Caco-2 (cell line): ENCODE measurements around the gene WDR48. TPM values are rescaled to one million over a fixed set of nuclear protein-coding genes. Genes with fewer than 3 reads are reported as not detected.

Experiments
- BruUV-seq: library from RNA; stranded (reverse); fragments of 400-500 nt; replicated peaks from 2 replicates; lab custom pipeline; 2021; lab: Mats Ljungman, UMichigan
- CTCF ChIA-PET: fragments of 300-600 bp; sonication (Branson Sonifier 250); formaldehyde crosslinking; loops from one replicate; lab custom pipeline; 2022; ENCODE audit warnings: antibody characterized with exemption; lab: Charles Lee
- POLR2A ChIA-PET: fragments of 300-600 bp; sonication (Branson Sonifier 250); formaldehyde crosslinking; loops from one replicate; lab custom pipeline; 2022; ENCODE audit warnings: antibody characterized with exemption; lab: Charles Lee
- DNase-seq, 2 experiments: peaks; one replicate each; pipeline versions ENCODE4 v3.0.0 to v3.0.0-alpha.2; 2020 to 2022
- H3K27me3 ChIP-seq: replicated peaks from 2 replicates; pipeline ENCODE4 v1.6.0; 2011; ENCODE audit warnings: low read length; ENCODE audit not compliant: control insufficient read depth, insufficient read depth
- H3K36me3 ChIP-seq: 2 replicates; pipeline ENCODE4 v1.5.1; 2011; ENCODE audit warnings: low read length; ENCODE audit not compliant: control insufficient read depth, insufficient read depth
- H3K4me1 ChIP-seq: fragments of 250-450 bp; sonication (Bioruptor Pico); 2 replicates; pipeline ENCODE4 v1.5.1; 2020; ENCODE audit warnings: mild to moderate bottlenecking
- H3K4me3 ChIP-seq: 2 replicates; pipeline ENCODE4 v1.5.1; 2011; ENCODE audit warnings: low read depth, mild to moderate bottlenecking, control low read depth, low read length
- H3K9me3 ChIP-seq: fragments of 250-450 bp; sonication (Bioruptor Pico); 2 replicates; pipeline ENCODE4 v1.5.1; 2020; ENCODE audit warnings: mild to moderate bottlenecking, moderate library complexity
- H3K27ac Mint-ChIP-seq: one replicate; pipeline ENCODE4 v1.8.0; 2022; ENCODE audit warnings: mixed read lengths; ENCODE audit not compliant: unreplicated experiment
- H3K27me3 Mint-ChIP-seq: one replicate; pipeline ENCODE4 v1.8.0; 2022; ENCODE audit warnings: mixed read lengths; ENCODE audit not compliant: insufficient read depth, unreplicated experiment
- H3K36me3 Mint-ChIP-seq: one replicate; pipeline ENCODE4 v1.8.0; 2022; ENCODE audit warnings: mild to moderate bottlenecking, mixed read lengths; ENCODE audit not compliant: insufficient read depth, unreplicated experiment
- H3K4me1 Mint-ChIP-seq: one replicate; pipeline ENCODE4 v1.8.0; 2022; ENCODE audit warnings: low read depth, mixed read lengths; ENCODE audit not compliant: unreplicated experiment
- H3K4me3 Mint-ChIP-seq: one replicate; pipeline ENCODE4 v1.8.0; 2022; ENCODE audit warnings: mild to moderate bottlenecking, moderate library complexity, mixed read lengths; ENCODE audit not compliant: unreplicated experiment
- H3K9me3 Mint-ChIP-seq: one replicate; pipeline ENCODE4 v1.8.0; 2022; ENCODE audit warnings: mixed read lengths; ENCODE audit not compliant: unreplicated experiment
- CTCF ChIP-seq, 2 experiments: fragments of 200-600 bp in 1 of 2; IDR thresholded peaks; 1 replicate in 1 of 2; 2 replicates in 1 of 2; pipeline versions ENCODE4 v1.5.1 to v1.8.0; 2011 to 2022; ENCODE audit warnings: antibody characterized with exemption in 1 of 2, control low read depth in 1 of 2, inconsistent platforms in 1 of 2, low read depth in 1 of 2, low read length in 1 of 2, mild to moderate bottlenecking in 1 of 2, moderate library complexity in 1 of 2; ENCODE audit not compliant: insufficient read depth in 1 of 2, severe bottlenecking in 1 of 2, unreplicated experiment in 1 of 2
- intact Hi-C: fragments of 100-400 bp; cut with micrococcal nuclease; formaldehyde crosslinking; loops from one replicate; pipeline ENCODE4 v1.10.0; 2022; ENCODE audit not compliant: unreplicated experiment
- microRNA-seq: library from miRNA; unstranded; fragments of <30 nt; microRNA quantifications from one replicate; pipeline ENCODE4 v1.2.0, GENCODE V29; 2022
- total RNA-seq: library from RNA; stranded (reverse); gene quantifications from 2 replicates; pipeline ENCODE4 v1.2.3, GENCODE V29; 2022

Gene WDR48
- total RNA-seq, 1 experiment from 2014 or later = 27.6 TPM

- Mint-ChIP-seq H3K4me1 (peaks cover 53% of the 10 kb centered on the region), H3K27ac (peak overlapping the region; percentile 96), H3K9me3 (no peaks in the 10 kb centered on the region), H3K36me3 (peaks cover 88% of the 10 kb centered on the region), H3K27me3 (no peaks in the 10 kb centered on the region), H3K4me3 (no peak overlapping the region)
- intact Hi-C loops = no loop called here
- DNase-seq = no peak
- CTCF ChIA-PET = no interaction called here
- Histone ChIP-seq H3K27me3 (no peaks in the 10 kb centered on the region), H3K36me3 (peaks cover 2% of the 10 kb centered on the region), H3K4me1 (peaks cover 56% of the 10 kb centered on the region), H3K9me3 (no peaks in the 10 kb centered on the region), H3K4me3 (no peak overlapping the region)
- TF ChIP-seq CTCF (IDR thresholded peaks at IDR 0.05; ENCODE audit: insufficient read depth in 1 of 2, low read depth in 1 of 2, low read length in 1 of 2, severe bottlenecking in 1 of 2, unreplicated experiment in 1 of 2) = no peak
- BruUV-seq = no TSS peak
- POLR2A ChIA-PET = no interaction called here
Measured at GRCh38 chr3:39146083-39146501, 94.3 kb downstream of the WDR48 start.

Small RNA genes lying within 50 kb of the gene (microRNA-seq; reads per million reads assigned to microRNA genes)
- gene MIR6822 = 0.74 reads per million

Other genes starting within 250 kb of the WDR48 start
- gene SCN10A, start 235.8 kb upstream of the WDR48 start, total RNA-seq = not detected in 2 replicates
- 0.12 TPM in 1 of 2 replicates, not detected in the other for gene SCN11A, start 72 bp upstream of the WDR48 start, total RNA-seq
- gene GORASP1, start 55.6 kb downstream of the WDR48 start, total RNA-seq = 42.2 and 43.6 TPM in 2 replicates
- 4.0 and 6.9 TPM in 2 replicates for gene TTC21A, start 55.7 kb downstream of the WDR48 start, total RNA-seq
- 12.6 and 13.5 TPM in 2 replicates for gene CSRNP1, start 101.6 kb downstream of the WDR48 start, total RNA-seq
- gene XIRP1, start 140.6 kb downstream of the WDR48 start, total RNA-seq = 0.14 TPM in 1 of 2 replicates, not detected in the other
- 0.61 TPM in 1 of 2 replicates, not detected in the other for gene CX3CR1, start 228.0 kb downstream of the WDR48 start, total RNA-seq